ENCODE results near the gene GPHA2.
A peak's percentile ranks its signal among the peaks of the same experiment; 100 is the strongest.
"Not testable (repeated sequence)": the region's sequence is repeated elsewhere in the genome, so short reads cannot be mapped to it uniquely, and the experiment has no call there.

The GPHA2 gene, protein sequence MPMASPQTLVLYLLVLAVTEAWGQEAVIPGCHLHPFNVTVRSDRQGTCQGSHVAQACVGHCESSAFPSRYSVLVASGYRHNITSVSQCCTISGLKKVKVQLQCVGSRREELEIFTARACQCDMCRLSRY

DNA sequence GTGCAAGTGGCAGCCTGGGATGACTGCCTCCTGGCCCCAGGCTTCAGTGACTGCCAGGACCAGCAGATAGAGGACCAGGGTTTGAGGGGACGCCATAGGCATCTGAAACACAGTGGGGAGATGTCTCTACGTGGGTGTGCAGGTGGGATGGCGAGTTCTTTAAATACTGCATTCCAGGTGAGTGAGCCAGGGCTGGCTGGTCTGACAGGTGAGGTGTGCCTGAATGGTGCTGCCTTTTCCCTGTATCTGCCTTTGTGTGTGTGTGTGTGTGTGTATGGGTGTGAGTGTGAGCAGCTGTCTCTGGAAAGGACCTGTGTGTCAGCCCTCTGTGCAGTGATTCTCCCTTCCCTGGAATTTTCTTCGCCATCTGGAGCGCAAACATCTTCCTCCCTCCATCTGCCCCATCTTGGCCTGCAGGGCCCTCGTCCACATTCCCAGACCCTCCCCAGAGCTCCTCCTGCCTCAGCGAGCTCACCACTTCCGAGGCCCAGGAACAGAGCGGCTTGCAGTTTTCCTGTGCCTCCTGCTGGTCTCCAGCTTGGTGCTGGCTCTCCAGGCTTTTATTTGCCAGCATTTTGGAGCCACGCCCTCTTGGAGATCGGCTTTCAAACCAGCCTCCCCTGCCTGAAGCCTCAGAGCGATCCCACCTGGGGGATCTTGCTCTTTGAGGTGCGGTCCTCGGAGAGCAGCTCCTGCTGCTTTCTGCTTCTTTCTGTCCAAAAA lies at the start of gene GPHA2:
Gene GPHA2 (minus strand): TSS at position 535 of the 723 bp plus-strand sequence. CDS start 433 bp downstream, at position 102.
- no peak for DNase-seq (ENCODE audit: low read depth)

DNA sequence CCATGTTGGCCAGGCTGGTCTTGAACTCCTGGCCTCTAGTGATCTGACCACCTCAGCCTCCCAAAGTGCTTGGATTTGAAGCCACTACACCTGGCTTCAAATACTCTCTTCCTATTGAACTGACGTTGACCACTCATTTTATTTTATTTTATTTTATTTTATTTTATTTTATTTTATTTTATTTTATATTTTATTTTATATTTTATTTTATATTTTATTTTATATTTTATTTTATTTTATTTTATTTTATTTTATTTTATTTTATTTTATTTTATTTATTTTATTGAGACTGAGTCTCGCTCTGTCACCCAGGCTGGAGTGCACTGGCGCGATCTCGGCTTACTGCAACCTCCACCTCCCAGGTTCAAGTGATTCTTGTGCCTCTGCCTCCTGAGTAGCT lies 47.6 kb upstream of the GPHA2 start:
- DNase-seq (ENCODE audit: low read depth): not testable (repeated sequence)

DNA sequence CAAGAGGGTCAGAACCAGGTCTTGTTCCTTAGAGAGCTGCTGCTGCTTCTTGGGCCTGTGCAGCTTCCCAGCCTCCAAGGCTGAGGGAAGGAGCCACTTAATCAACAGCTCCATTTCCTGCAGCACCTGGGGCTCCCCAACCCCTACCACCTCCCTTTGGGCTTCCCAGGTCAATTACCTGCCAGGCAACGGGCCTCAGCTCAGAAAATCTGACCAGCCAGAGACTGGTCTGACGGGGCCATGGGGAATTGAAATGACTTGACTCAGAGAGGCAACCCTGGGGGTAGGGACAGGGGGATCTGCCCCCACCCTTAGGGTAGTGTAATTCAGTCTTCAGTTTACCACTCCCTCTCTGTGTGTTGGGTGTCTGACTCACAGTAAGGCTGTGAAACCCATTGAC lies 41.0 kb upstream of the GPHA2 start:
- DNase-seq (ENCODE audit: low read depth): no peak

DNA sequence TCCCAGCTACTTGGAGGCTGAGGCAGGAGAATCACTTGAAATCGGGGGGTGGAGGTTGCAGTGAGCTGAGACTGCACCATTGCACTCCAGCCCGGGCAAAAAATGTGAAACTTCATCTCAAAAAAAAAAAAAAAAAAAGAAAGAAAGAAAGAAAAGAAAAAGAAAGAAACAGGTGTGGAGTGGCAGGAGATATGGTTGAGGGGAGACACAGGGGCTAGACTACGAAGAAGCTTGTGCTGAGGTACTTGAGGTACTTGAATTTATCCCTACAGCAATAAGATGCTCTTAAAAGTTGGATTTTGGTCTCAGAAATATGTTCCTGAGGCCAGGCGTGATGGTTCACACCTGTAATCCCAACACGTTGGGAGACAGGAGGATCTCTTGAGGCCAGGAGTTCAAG lies 38.4 kb upstream of the GPHA2 start:
- no peak for DNase-seq (ENCODE audit: low read depth)

DNA sequence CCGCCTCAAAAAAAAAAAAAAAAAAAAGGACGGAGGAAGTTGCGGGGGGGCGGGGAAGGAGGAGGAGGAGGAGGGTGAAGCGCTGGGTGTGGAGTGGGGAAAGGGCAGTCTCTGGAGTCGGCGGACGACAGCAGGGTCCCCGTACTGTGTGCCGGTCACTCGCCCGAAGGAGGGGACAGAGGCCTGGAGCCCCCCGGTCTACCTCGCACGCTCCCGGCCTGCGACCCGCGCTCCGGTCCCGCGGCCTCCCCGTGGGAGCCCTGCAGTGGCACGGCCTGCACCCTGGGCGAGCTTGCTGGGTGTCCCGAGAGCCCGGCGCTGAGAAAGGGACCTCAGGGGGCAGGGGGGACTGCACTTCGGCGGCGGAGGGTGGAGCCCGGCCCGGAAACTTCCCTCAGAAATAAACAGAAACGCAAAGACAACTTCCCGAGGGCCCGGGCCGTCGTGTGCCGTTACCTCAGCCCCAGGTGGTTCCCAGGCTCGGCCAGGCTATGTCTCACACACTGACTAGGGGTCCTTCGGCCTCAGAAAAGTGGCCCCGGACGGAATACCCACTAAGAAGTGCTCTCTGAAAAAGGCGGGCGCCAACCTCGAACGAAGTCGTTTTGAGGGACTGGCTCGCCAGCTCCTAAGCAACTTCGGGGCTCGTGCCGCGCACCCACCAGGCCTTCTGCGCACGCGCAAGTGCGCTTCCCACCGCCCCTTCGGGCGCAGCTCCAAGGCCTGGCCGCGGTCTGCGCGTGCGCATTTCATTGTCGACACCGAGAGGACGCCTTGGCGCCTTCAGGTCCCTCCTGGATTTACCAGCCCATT lies 35.9 kb upstream of the GPHA2 start, which contains the start of gene MAJIN:
Gene MAJIN (minus strand): TSS at position 688 of the 813 bp plus-strand sequence. CDS start 12,703 bp downstream, outside the sequence.
- DNase-seq (ENCODE audit: low read depth): peak; percentile 73

DNA sequence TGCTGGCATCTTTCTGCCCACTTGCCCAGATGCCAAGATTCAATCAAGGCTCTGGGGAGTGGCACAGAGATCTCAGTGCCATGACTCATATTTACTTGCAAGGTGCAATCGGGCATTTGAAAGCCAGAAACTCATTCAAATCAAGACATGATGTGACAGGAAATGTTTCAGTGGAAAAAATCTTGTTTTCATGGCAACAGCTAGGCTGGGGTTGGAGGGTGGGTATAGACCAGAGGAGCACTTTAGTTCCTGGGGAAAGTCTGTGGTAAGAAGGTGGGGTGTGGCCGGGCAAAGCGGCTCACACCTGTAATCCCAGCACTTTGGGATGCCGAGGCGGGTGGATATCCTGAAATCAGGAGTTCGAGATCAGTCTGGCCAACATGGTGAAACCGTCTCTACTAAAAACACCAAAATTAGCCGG lies 35.0 kb upstream of the GPHA2 start:
- DNase-seq (ENCODE audit: low read depth): no peak

DNA sequence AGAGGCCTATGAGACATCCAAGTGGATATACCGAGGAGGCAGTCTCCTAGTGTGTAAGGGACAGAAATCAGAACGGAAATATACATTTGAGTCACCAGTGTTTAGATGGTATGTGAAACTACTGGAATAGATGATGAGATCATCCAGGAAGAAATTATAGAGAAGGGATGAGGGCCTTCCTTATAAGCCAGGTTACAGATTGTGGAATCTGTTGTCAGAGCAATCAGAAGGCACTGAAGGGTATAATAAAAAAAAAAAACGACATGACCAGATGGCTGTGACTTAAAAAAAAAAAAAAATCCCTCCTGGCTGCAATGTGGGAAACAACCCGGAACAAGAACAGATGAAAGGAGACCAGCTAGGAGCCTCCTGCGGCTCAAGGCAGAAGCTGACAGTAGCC lies 33.5 kb upstream of the GPHA2 start:
- no peak for DNase-seq (ENCODE audit: low read depth)

DNA sequence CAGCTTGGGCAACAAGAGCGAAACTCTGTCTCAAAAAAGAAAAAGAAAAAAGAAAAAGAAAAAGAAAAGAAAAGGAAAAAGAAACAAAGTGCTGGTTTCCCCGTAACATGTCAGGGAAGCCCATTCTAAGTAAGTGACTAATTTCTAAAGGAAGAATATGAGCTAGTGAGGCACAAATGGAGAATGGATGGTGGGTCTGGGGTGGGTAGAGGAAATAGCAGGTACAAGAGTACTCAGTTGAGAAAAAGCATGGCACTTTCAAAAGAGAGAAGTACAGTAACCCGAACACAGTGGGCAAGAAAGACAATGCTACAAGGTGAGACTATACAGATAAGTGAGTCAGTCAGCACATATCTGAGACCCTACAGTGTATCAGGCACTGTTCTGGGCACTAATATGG lies 31.7 kb upstream of the GPHA2 start:
- DNase-seq (ENCODE audit: low read depth): no peak

DNA sequence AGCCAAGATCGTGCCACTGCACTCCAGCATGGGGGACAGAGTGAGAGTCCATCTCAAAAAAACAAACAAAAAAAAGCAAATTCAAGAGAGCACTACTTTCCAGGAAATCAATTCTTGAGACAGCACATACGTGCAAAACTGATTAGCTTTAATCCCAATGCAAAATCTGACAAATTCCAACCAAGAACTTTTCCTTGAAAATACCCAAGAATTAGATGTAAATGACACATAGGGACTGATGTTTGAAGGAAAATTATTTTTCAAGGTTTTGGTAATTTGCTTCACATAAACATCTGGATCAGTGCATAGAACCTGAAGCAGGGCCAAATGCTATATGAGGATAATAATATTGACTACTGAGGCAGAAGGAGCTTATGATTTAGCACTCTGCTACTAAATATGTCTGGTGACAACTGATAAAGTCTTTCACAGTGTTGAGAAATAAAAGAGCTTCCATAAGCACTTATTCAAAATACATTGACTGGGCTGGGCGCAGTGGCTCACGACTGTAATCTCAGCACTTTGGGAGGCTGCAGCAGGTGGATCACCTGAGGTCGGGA lies 27.5 kb upstream of the GPHA2 start:
- no peak for DNase-seq (ENCODE audit: low read depth)

DNA sequence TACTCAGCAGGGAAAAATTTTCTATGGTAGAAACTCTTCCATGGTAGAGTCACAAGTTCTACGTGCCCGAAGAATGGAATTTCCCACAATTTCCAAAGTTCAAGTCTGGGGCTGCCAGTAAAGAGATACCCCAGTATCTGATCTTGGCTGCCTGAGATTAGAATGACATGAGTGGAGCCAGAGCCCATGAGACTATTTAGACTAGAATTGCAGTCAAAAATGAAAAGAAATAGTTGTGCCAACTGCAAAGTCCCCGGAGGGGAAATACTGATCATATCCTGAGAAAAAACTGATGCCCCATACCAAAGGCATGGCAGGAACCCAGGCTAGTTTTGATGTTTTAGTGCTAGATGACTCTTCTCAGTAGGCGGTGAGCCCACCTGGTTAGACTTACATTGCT lies 25.0 kb upstream of the GPHA2 start:
- DNase-seq (ENCODE audit: low read depth): no peak

DNA sequence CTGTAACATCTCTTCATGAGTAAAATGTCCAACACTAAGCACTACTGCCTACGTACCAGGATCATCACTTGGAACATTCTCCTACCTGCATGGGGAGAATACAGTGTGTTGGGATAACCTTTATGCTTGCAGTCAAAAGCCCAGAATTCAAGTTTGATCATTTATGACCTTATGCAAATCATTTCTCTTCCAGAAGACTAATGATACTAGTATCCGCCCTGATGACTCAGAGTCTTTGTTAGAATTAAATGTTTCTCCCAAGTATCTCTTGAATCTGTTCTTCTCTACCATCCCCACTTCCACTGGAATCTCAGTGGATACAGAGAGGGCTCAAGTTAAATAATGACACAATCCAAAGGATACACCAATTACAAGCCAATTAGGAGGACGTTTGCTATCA lies 23.8 kb upstream of the GPHA2 start:
- DNase-seq (ENCODE audit: low read depth): no peak

DNA sequence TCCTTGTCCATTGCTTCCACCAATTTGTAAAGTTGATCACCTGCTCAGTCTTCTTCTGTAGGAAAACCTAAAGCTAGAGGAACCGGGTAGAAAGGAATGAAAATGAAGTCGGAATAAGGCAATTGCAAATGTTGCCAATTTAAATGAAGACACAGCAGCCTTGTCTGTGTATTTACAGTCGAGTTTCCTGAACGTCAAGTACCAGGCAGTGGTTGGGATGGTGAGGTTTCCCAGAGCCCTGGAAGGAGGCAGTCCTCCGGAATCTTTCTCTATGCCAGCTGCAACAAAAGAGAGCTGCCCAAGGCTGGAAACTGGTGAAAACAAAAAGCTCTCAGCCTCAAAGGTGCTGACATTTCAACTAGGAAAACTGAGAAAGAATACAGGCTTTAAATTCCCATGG lies 18.5 kb upstream of the GPHA2 start:
- no peak for DNase-seq (ENCODE audit: low read depth)

DNA sequence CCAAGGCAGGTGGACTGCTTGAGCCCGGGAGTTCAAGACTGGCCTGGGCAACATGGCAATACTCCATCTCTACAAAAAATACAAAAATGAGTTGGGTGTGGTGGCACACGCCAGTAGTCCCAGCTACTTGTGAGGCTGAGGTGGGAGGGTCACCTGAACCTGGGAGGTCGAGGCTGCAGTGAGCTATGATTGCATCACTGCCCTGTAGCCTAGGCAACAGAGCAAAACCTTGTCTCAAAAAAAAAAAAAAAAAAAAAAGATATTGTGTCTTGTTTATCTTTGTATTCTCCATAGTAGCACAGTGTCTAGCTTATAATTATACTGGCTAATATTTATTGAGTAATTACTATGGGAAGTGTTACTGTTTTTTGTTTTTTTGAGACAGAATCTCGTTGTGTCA lies 15.8 kb upstream of the GPHA2 start:
- no peak for DNase-seq (ENCODE audit: low read depth)

DNA sequence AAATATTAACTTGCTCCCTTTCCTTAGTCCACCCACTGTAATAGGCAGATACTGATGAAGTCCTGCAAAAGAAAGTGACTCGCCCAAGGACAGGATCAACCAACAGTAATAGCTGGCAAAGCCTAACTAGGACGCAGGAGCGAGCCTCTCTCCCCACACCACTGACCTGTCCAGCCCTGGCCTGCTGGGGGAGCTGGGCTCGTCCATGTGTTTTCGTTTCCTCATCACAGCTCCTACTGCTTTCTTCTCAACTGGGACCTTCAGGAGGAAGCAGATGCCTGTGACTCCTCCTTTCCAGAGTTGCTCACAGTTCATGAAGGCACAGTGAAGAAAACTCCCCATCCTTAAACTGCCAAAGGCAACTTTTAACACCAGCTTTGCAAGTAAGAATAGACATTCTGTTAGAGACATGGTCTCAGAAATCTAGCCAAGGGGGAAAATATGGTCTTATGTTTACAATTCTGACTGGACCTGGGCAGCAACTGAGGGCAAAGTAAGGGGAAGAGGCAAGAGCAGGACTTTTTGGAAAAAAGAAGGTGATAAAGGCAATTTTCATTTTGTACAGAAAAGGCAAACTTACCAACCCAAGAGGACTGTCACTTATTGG lies 11.6 kb upstream of the GPHA2 start:
- no peak for DNase-seq (ENCODE audit: low read depth)

DNA sequence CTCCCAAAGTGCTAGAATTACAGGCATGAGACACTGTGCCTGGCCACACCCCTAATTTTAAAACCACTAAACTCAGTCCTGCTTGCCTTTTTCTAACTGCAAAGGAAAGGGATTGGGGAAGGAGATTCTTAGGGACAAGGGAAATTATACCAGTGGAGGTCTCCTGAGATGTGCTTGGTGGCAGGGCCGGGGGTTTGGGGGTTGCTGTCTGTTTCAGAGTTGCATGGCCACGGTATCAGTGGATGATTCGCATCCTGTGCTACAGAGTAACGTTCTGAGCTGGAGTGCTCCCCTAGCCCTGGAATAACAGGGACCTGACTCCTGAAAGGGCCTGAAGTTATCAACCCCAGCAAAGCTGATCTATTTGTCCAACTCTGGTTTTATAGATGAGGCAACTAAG lies 846 bp upstream of the GPHA2 start:
- no peak for DNase-seq (ENCODE audit: low read depth)

DNA sequence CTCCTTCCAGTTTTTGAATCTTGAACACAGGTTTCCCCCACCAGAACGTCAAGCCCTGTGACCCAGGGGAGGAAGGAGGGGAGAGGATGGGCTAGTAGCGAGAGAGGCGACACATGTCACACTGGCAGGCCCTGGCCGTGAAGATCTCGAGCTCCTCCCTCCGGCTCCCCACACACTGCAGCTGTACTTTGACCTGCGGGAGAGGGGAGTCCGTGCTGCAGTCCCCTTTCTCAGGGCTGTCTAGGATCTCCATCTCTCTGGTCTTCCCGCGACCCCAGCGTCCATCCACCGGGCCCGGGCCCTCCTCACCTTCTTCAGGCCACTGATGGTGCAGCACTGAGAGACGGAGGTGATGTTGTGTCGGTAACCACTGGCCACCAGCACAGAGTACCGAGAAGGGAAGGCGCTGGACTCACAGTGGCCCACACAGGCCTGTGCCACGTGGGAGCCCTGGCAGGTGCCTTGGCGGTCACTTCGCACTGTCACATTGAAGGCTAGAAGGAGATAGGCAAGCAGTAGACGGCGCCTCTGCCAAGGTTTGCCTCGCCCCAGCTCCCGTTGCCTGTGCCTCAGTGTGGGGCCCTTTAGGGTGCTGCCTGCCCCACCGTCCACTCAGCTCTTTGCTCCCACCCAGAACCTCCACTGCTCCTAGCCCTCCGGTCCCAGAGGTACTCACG lies 873 bp downstream of the GPHA2 start:
- no peak for DNase-seq (ENCODE audit: low read depth)

DNA sequence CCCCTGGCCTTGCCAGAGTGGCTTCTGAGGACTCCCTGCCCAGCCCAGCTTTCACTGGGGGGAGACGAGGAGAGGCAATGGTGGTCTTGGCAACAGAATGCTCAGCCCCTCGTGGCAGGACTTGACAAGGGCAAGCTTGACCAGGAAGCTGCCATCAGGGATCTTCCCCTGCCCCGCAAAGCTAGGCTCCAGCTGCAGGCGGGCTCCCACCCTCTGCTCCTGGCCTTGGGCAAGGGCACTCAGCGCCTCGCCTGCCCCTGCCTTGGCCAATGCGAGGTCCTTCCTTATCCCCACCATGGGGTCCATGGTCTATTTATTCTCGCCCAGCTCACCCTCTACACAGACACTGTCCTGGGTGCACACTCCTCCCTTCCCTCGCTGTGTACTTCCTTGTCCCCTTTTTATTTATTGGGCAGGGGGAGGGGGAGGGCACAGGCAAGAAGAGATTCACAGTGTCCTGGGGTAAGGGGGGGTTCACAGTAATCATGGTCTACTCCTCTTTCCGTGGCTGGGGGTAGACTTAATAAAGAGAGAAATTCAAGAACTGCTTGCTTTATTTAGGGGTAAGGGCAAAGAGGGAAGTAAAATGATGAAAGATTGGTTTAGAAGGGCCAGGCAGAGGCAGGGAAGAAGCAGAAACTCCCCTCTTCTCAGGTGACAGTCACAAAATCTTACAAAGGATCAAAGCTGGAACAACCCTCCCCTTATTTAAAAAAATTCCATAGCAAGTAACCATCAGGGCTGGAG lies 1.6 kb downstream of the GPHA2 start:
- DNase-seq (ENCODE audit: low read depth): no peak

DNA sequence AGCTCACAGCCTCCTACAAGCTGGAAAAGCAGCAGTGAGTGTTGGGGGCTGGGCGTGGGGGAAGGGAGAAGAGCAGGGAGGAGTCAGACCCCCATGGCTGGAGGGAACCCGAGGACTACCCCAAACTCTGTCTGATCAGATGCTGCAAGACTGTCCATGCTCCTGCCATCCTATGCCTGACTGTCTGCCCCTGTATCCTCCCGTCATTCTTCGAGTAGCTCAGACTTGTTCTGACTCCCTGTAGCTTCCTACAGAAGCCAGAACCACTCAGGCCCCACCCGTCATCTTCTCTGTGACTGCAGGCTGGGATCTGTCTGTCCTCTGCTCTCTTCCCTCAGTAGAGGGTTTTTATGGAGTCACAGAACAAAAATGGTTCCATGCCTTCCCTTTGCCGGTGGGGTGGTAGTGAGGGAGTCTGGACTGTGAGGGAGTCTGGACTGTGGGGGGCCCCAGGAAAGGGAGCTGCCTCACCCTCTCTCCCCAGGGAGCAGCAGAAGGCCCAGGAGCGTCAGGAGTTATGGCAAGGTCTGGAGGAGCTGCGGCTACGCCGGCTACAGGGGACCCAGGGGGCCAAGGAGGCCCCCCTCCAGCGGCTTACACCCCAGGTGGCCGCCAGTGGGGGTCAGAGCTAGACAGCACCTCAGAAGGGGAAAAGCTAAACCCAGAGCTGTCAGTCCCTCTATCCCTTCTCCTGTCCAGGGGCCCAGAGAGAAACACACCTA lies 2.3 kb downstream of the GPHA2 start:
- no peak for DNase-seq (ENCODE audit: low read depth)

DNA sequence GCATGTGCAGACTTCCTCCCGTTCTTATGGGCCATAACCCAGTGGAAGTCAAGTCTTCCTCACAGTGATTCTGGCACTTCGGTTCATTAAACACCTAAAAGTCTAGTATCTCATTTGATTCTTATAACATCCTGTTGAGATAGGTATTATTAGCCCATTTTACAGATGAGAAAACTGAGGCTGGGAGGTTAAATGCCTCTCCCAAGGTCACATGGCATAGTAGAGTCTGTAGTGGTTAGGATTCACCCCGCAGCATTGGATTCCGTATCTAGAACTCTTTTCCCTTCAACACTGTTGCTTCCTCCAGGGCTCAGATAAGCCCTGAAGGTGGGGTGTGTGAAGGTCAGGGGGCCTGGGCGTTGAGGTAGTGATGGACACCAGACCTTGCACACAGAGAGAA lies 3.4 kb downstream of the GPHA2 start:
- DNase-seq (ENCODE audit: low read depth): no peak

DNA sequence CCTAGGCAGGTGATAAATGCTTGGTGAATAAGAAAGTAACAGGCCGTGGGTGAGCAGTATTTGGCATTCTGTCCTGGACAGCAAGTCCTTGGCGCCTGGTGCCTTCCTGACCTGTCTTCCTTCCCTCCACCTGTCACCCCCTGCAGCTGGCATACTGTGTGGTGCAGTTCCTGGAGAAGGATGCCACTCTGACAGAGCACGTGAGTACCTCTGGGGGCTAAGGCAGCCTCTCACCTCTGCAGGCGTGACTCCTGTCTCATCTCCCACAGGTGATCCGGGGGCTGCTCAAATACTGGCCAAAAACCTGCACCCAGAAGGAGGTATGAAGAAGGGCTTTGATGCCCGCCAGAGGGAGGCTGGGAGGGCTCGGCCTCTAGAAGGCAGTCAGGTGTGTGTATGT lies 4.4 kb downstream of the GPHA2 start:
- no peak for DNase-seq (ENCODE audit: low read depth)

All from stimulated activated CD8-positive, alpha-beta memory T cell treated with anti-CD3 and anti-CD28 coated beads, Interleukin-12 subunit alpha, Interleukin-12 subunit beta, amount 100 ng/mL, for 4 hours (primary cell).